ENCODE results near the gene SCO2. TPM values are rescaled to one million over a fixed set of nuclear protein-coding genes. Genes with fewer than 3 reads are reported as not detected.
A peak's percentile ranks its signal among the peaks of the same experiment; 100 is the strongest.

Gene SCO2
- total and polyA plus RNA-seq, 2 of the 13 experiments (the other 11 are each of a cell fraction or from before 2014, with no cell fraction given), result 0.32 to 3.7 TPM

DNA sequence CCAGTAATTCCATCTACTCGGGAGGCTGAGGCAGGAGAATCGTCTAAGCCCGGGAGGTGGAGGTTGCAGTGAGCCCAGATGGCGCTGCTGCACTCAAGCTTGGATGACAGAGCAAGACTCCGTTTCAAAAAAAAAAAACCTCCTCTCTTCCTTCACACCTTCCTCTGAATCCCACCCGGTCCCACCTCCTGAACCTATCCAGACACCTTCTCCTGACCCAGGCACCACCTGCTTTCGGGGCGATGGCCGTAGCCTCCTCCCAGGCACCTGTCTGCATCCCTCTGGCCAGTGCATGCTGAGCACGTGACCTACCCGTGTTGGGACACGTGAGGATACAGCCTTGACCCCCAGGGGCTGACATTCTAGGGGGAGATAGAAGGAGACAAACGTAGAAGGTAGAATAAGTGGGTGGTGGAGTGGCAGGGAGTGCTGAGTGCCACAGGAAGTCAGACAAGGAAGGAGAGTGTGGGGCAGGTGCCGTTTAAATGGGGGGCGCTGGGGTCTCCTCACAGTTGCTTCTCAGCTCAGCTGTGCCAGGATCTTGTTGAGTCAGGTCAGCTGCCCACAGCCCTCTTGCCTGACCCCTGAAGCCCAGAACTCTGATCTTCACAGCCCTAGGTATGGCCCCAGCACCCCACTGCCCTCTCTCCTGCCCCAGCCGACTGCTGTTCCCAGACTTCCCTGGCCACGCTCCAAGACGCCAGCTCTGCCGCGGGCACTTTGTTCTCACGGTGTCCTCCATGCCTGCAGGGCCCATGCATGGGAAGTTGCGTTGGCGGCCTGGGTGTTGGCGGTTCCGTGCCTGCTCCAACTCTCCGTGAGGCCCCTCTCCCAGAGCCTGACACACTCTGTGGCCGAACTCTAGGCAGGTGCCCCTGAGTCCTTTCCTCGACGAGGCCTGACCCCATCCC is 39.9 kb downstream of the SCO2 start (continued):
- TF ChIP-seq NRL (CRISPR knock-in tag; IDR thresholded peaks at IDR 0.05; ENCODE audit: borderline replicate concordance) (peak; percentile 66), IRF9 (CRISPR knock-in tag; IDR thresholded peaks at IDR 0.05; ENCODE audit: borderline replicate concordance) (peak; percentile 91; the same call in 1 of the 2 replicates), ZEB1 (IDR thresholded peaks at IDR 0.05; ENCODE audit: insufficient replicate concordance, low read depth) (no peak), ZIK1 (CRISPR knock-in tag; IDR thresholded peaks at IDR 0.05; ENCODE audit: borderline replicate concordance, low read depth) (no peak), ZBTB33 (CRISPR knock-in tag; IDR thresholded peaks at IDR 0.05) (peak; percentile 33; the same call in 1 of the 2 replicates), PHF5A (CRISPR knock-in tag; IDR thresholded peaks at IDR 0.05; ENCODE audit: low read depth, unreplicated experiment) (no peak), PAF1 (CRISPR knock-in tag; IDR thresholded peaks at IDR 0.05) (peak; percentile 81; the same call in 1 of the 2 replicates), MYC (CRISPR knock-in tag; IDR thresholded peaks at IDR 0.05; ENCODE audit: borderline replicate concordance) (peak; percentile 67; the same call in 1 of the 2 replicates), ZNF337 (CRISPR knock-in tag; IDR thresholded peaks at IDR 0.05; ENCODE audit: borderline replicate concordance, low read depth) (no peak), ZNF160 (CRISPR knock-in tag; IDR thresholded peaks at IDR 0.05) (no peak)
- TF ChIP-seq, protein P1, sequence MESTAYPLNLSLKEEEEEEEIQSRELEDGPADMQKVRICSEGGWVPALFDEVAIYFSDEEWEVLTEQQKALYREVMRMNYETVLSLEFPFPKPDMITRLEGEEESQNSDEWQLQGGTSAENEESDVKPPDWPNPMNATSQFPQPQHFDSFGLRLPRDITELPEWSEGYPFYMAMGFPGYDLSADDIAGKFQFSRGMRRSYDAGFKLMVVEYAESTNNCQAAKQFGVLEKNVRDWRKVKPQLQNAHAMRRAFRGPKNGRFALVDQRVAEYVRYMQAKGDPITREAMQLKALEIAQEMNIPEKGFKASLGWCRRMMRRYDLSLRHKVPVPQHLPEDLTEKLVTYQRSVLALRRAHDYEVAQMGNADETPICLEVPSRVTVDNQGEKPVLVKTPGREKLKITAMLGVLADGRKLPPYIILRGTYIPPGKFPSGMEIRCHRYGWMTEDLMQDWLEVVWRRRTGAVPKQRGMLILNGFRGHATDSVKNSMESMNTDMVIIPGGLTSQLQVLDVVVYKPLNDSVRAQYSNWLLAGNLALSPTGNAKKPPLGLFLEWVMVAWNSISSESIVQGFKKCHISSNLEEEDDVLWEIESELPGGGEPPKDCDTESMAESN (CRISPR knock-in tag; conservative IDR thresholded peaks at IDR 0.05), result 0 out of 2 replicates have a peak, but pooled peaks have one; percentile 58
- TF ChIP-seq, protein P2, sequence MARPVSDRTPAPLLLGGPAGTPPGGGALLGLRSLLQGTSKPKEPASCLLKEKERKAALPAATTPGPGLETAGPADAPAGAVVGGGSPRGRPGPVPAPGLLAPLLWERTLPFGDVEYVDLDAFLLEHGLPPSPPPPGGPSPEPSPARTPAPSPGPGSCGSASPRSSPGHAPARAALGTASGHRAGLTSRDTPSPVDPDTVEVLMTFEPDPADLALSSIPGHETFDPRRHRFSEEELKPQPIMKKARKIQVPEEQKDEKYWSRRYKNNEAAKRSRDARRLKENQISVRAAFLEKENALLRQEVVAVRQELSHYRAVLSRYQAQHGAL (CRISPR knock-in tag; IDR thresholded peaks at IDR 0.05; ENCODE audit: not compliant biosample characterization), result no peak

Data from HepG2 (cell line).